Fibroblast of villous mesenchyme (primary cell): Measurements from ENCODE around the gene DPCD. TPM values are rescaled to one million over a fixed set of nuclear protein-coding genes. Genes with fewer than 3 reads are reported as not detected.

ENCODE experiments used
- DNase-seq: peaks from one replicate; pipeline ENCODE4 v3.0.0-alpha.2; 2010; ENCODE audit warnings: low read depth
- H3K4me3 ChIP-seq: 2 replicates; pipeline ENCODE4 v1.5.1; 2011; ENCODE audit warnings: low read depth, mild to moderate bottlenecking, low read length
- CTCF ChIP-seq: IDR thresholded peaks from 2 replicates; pipeline ENCODE4 v1.5.1; 2012; ENCODE audit warnings: low read depth, mild to moderate bottlenecking, low read length; ENCODE audit not compliant: insufficient read depth
- total RNA-seq: library from RNA; depleted of rRNA; stranded (reverse); fragments of >200 nt; gene quantifications from 2 replicates; pipeline ENCODE4 v1.2.3, GENCODE V29; 2012

Gene DPCD
- total RNA-seq, 1 donor: 34.1 TPM

- TF ChIP-seq CTCF: no peak
- no peak for DNase-seq
Measured at GRCh38 chr10:101558204-101558603, 29.9 kb upstream of the DPCD start.

GRCh38 chr10:101558671-101559595, 29.2 kb upstream of the DPCD start:
- no peak for TF ChIP-seq CTCF

More at GRCh38 chr10:101558204-101558603, 29.9 kb upstream of the DPCD start:
- H3K4me3 ChIP-seq: no peak overlapping the region

GRCh38 chr10:101559596-101560297, 28.4 kb upstream of the DPCD start:
- DNase-seq: no peak
- no peak for TF ChIP-seq CTCF
- no peak overlapping the region for H3K4me3 ChIP-seq

More at GRCh38 chr10:101558671-101559595, 29.2 kb upstream of the DPCD start:
- no peak overlapping the region for H3K4me3 ChIP-seq
- no peak for DNase-seq

- DNase-seq: no peak
- no peak for TF ChIP-seq CTCF
- no peak overlapping the region for H3K4me3 ChIP-seq
Measured at GRCh38 chr10:101560298-101561067, 27.6 kb upstream of the DPCD start.

- TF ChIP-seq CTCF: no peak
Measured at GRCh38 chr10:101561068-101561915, 26.8 kb upstream of the DPCD start.

GRCh38 chr10:101562231-101562630, 25.9 kb upstream of the DPCD start:
- DNase-seq: no peak
- no peak overlapping the region for H3K4me3 ChIP-seq
- no peak for TF ChIP-seq CTCF

More at GRCh38 chr10:101561068-101561915, 26.8 kb upstream of the DPCD start:
- no peak overlapping the region for H3K4me3 ChIP-seq
- no peak for DNase-seq
